SK-N-SH treated with all-trans-retinoic acid at 6 μM for 48 hours (cell line): ENCODE results near the gene DNAJC30.

Experiments
- BACH2 ChIP-seq: fragments of 250-450 bp; sonication (Bioruptor Pico); IDR thresholded peaks from 2 replicates; pipeline ENCODE4 v1.9.0; 2021; ENCODE audit warnings: mild to moderate bottlenecking, borderline replicate concordance
- CSRNP3 ChIP-seq: fragments of 250-450 bp; sonication (Bioruptor Pico); IDR thresholded peaks from 2 replicates; pipeline ENCODE4 v1.5.1; 2021; ENCODE audit warnings: mild to moderate bottlenecking, moderate library complexity
- ESRRG ChIP-seq: fragments of 250-450 bp; sonication (Bioruptor Pico); IDR thresholded peaks from 2 replicates; pipeline ENCODE4 v1.6.1; 2021; ENCODE audit warnings: mild to moderate bottlenecking
- ZFP30 ChIP-seq: fragments of 450-650 bp; formaldehyde crosslinking; IDR thresholded peaks from 2 replicates; pipeline ENCODE4 v1.5.0; 2022; ENCODE audit warnings: mild to moderate bottlenecking, moderate library complexity

- TF ChIP-seq ZFP30 (CRISPR knock-in tag) (no peak), ESRRG (CRISPR knock-in tag) (no peak), BACH2 (CRISPR knock-in tag) (no peak), CSRNP3 (CRISPR knock-in tag) (no peak)
These were observed 30.7 kb downstream of the DNAJC30 start for GRCh38 chr7:73652541-73652949.
